ENCODE results near the gene CDPF1. TPM values are rescaled to one million over a fixed set of nuclear protein-coding genes. Genes with fewer than 3 reads are reported as not detected.

The CDPF1 gene
- total and polyA plus RNA-seq, 7 donors: 5.3 to 17.8 (median 9.1) TPM

- DNase-seq (no peak), ATAC-seq (no peak)
- intact Hi-C loops (cut with DNase I): no loop called here
- TF ChIP-seq CTCF (IDR thresholded peaks at IDR 0.05): no peak
- no peak overlapping the region for H3K4me3 ChIP-seq
- no peak overlapping the region for H3K27ac ChIP-seq
- no peaks in the 10 kb centered on the region for H3K27me3 ChIP-seq (ENCODE audit: insufficient read depth in 3 of 3, low read length in 2 of 3)
- peaks cover 19% of the 10 kb centered on the region for H3K4me1 ChIP-seq
- H3K36me3 ChIP-seq (ENCODE audit: insufficient read depth in 1 of 2, low read depth in 1 of 2): peaks cover 3 to 90% of the 10 kb centered on the region in 2 donors
- WGBS, 3 donors: 80 to 93% (median 86%) methylated on average over 7 of the region's 7 CpGs
- H3K9me3 ChIP-seq: no peaks in the 10 kb centered on the region
Measured at GRCh38 chr22:46276563-46276962, 26.5 kb upstream of the CDPF1 start.

GRCh38 chr22:46275455-46276122 lies 25.5 kb upstream of the CDPF1 start:
- DNase-seq (peak in 1 of 2 donors; percentile 1), ATAC-seq (no peak)
- intact Hi-C loops (cut with DNase I): no loop called here
- no peak overlapping the region for H3K4me3 ChIP-seq
- peaks cover 3 to 91% of the 10 kb centered on the region in 2 donors for H3K36me3 ChIP-seq (ENCODE audit: insufficient read depth in 1 of 2, low read depth in 1 of 2)
- H3K27ac ChIP-seq: no peak overlapping the region
- H3K9me3 ChIP-seq: no peaks in the 10 kb centered on the region
- H3K4me1 ChIP-seq: peaks cover 18% of the 10 kb centered on the region
- H3K27me3 ChIP-seq (ENCODE audit: insufficient read depth in 3 of 3, low read length in 2 of 3): no peaks in the 10 kb centered on the region
- 67 to 73% (median 71%) methylated on average over 3 of the region's 3 CpGs for WGBS, 3 donors
- no peak for TF ChIP-seq CTCF (IDR thresholded peaks at IDR 0.05)

GRCh38 chr22:46274381-46274780 lies 24.3 kb upstream of the CDPF1 start:
- peaks cover 12% of the 10 kb centered on the region for H3K4me1 ChIP-seq
- DNase-seq: peak in 1 of 2 donors; percentile 29
- no peaks in the 10 kb centered on the region for H3K27me3 ChIP-seq (ENCODE audit: insufficient read depth in 3 of 3, low read length in 2 of 3)
- peaks cover 3 to 86% of the 10 kb centered on the region in 2 donors for H3K36me3 ChIP-seq (ENCODE audit: insufficient read depth in 1 of 2, low read depth in 1 of 2)
- WGBS, 3 donors: 95 to 98% (median 96%) methylated on average over 8 of the region's 8 CpGs
- H3K27ac ChIP-seq: no peak overlapping the region
- no peak for TF ChIP-seq CTCF (IDR thresholded peaks at IDR 0.05)
- ATAC-seq: no peak
- H3K4me3 ChIP-seq: no peak overlapping the region
- no peaks in the 10 kb centered on the region for H3K9me3 ChIP-seq
- intact Hi-C loops (cut with DNase I): no loop called here

- Histone ChIP-seq H3K4me3 (no peak overlapping the region), H3K36me3 (ENCODE audit: insufficient read depth in 1 of 2, low read depth in 1 of 2) (peaks cover 3 to 78% of the 10 kb centered on the region in 2 donors), H3K4me1 (peaks cover 14% of the 10 kb centered on the region), H3K27ac (no peak overlapping the region), H3K9me3 (no peaks in the 10 kb centered on the region), H3K27me3 (ENCODE audit: insufficient read depth in 3 of 3, low read length in 2 of 3) (no peaks in the 10 kb centered on the region)
- ATAC-seq (no peak), DNase-seq (peak in 1 of 2 donors; percentile 28)
- intact Hi-C loops (cut with DNase I): no loop called here
- WGBS, 3 donors: 78 to 84% (median 83%) methylated on average over 12 of the region's 12 CpGs
- TF ChIP-seq CTCF (IDR thresholded peaks at IDR 0.05): no peak
Measured at GRCh38 chr22:46273432-46274148, 23.5 kb upstream of the CDPF1 start.

Data from psoas muscle (tissue), 8 donors.